ENCODE measurements around the gene CYP2U1.

Gene CYP2U1

GRCh38 chr4:107894138-107894603 is 37.2 kb upstream of the CYP2U1 start:
- TF ChIP-seq CTCF (IDR thresholded peaks at IDR 0.05; ENCODE audit: low read depth, low read length, missing control alignments), result no peak
- H3K4me3 ChIP-seq (ENCODE audit: low read depth, low read length), result no peak overlapping the region
- in situ Hi-C loops (cut with HindIII; ENCODE audit: low sequenced_read_pairs), result no loop called here
- DNase-seq (ENCODE audit: low read depth), result no peak

- no peak overlapping the region for H3K4me3 ChIP-seq (ENCODE audit: low read depth, low read length)
- in situ Hi-C loops (cut with HindIII; ENCODE audit: low sequenced_read_pairs), result no loop called here
- no peak for TF ChIP-seq CTCF (IDR thresholded peaks at IDR 0.05; ENCODE audit: low read depth, low read length, missing control alignments)
- peak; percentile 96 for DNase-seq (ENCODE audit: low read depth)
Observed at GRCh38 chr4:107896158-107896645, 35.1 kb upstream of the CYP2U1 start.

- no peak for DNase-seq (ENCODE audit: low read depth)
- no peak overlapping the region for H3K4me3 ChIP-seq (ENCODE audit: low read depth, low read length)
- no peak for TF ChIP-seq CTCF (IDR thresholded peaks at IDR 0.05; ENCODE audit: low read depth, low read length, missing control alignments)
- in situ Hi-C loops (cut with HindIII; ENCODE audit: low sequenced_read_pairs), result no loop called here
Observed at GRCh38 chr4:107896646-107897045, 34.7 kb upstream of the CYP2U1 start.

- in situ Hi-C loops (cut with HindIII; ENCODE audit: low sequenced_read_pairs), result no loop called here
- TF ChIP-seq CTCF (IDR thresholded peaks at IDR 0.05; ENCODE audit: low read depth, low read length, missing control alignments), result no peak
- no peak for DNase-seq (ENCODE audit: low read depth)
- H3K4me3 ChIP-seq (ENCODE audit: low read depth, low read length), result no peak overlapping the region
Observed at GRCh38 chr4:107897823-107898222, 33.5 kb upstream of the CYP2U1 start.

GRCh38 chr4:107900067-107900466 is 31.3 kb upstream of the CYP2U1 start:
- in situ Hi-C loops (cut with HindIII; ENCODE audit: low sequenced_read_pairs), result loop anchor here (10.0 kb wide), 1 partner anchor 145 kb away; no protein-coding TSS in a partner anchor
- no peak overlapping the region for H3K4me3 ChIP-seq (ENCODE audit: low read depth, low read length)
- TF ChIP-seq CTCF (IDR thresholded peaks at IDR 0.05; ENCODE audit: low read depth, low read length, missing control alignments), result no peak
- no peak for DNase-seq (ENCODE audit: low read depth)

- no peak overlapping the region for H3K4me3 ChIP-seq (ENCODE audit: low read depth, low read length)
- in situ Hi-C loops (cut with HindIII; ENCODE audit: low sequenced_read_pairs), result loop anchor here (10.0 kb wide), 1 partner anchor 146 kb away; no protein-coding TSS in a partner anchor
- DNase-seq (ENCODE audit: low read depth), result no peak
- TF ChIP-seq CTCF (IDR thresholded peaks at IDR 0.05; ENCODE audit: low read depth, low read length, missing control alignments), result no peak
Observed at GRCh38 chr4:107900508-107900907, 30.8 kb upstream of the CYP2U1 start.
